ENCODE data around the gene TSPEAR. TPM values are rescaled to one million over a fixed set of nuclear protein-coding genes. Genes with fewer than 3 reads are reported as not detected.

The TSPEAR gene
- total and polyA plus RNA-seq, 9 of the 15 experiments (the other 6 are each of a cell fraction or from before 2014, with no cell fraction given), result not detected

DNA sequence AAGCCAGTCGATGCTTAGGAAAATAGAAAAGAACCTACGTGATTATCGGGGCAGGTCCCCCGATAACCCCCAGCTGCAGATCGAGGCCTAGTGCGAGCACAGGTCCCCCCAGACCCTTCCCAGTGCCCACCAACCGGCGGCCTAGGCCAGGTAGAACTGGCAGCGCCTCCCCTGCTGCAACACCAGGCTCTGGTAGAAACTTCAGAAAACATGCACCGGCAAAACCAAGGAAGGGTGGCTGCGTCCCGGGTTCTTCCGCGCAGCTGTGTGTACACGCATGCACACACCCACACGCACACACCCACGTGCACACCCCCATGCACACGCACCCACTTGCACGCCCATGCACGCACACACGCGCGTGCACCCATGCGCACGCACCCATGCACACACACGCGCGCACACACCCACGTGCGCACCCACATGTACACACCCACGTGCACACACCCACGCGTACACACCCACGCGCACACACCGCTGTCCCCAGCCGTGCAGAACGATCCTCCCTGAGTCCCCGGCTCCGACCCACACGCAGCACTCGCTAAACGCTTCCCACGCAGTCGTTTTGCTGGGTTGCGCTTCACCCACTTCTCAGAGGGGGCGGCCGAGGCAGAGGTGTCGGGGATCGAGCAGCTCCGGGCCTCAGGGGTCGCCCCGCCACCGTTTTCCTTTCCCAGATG is 5.2 kb downstream of the TSPEAR start:
- FAIRE-seq, result no peak
- Histone ChIP-seq H3K9ac (ENCODE audit: insufficient read depth in 1 of 2, low read depth in 2 of 2, low read length in 2 of 2) (no peak overlapping the region), H3K79me2 (ENCODE audit: control insufficient read depth, insufficient read depth, low read length) (no peaks in the 10 kb centered on the region), H3K27me3 (ENCODE audit: control insufficient read depth in 2 of 2, insufficient read depth in 2 of 2, low read length in 2 of 2) (peaks cover 42 to 76% of the 10 kb centered on the region in 2 experiments; a peak in 4 of 5 replicates), H3K4me3 (no peak overlapping the region), H2AFZ (ENCODE audit: low read depth, low read length) (no peak overlapping the region), H3K4me2 (ENCODE audit: insufficient read depth, low read length) (no peak overlapping the region), H3K4me1 (replicated peaks in 1 of 2; ENCODE audit: control insufficient read depth in 2 of 2, insufficient read depth in 2 of 2, low read length in 2 of 2) (peaks cover 0 to 14% of the 10 kb centered on the region in 2 experiments; a peak in 1 of 5 replicates), H4K20me1 (replicated peaks; ENCODE audit: control insufficient read depth, insufficient read depth, low read length) (peaks cover 5% of the 10 kb centered on the region; the same call in 1 of the 2 replicates), H3K27ac (ENCODE audit: extremely low read depth, low read depth, low read length) (no peak overlapping the region), H3K9me3 (replicated peaks; ENCODE audit: control insufficient read depth, insufficient read depth, low read depth, low read length) (no peaks in the 10 kb centered on the region), H3K9me1 (ENCODE audit: control insufficient read depth, insufficient read depth, low read length) (peaks cover 3% of the 10 kb centered on the region), H3K36me3 (ENCODE audit: control insufficient read depth, insufficient read depth, low read length) (no peaks in the 10 kb centered on the region)
- ATAC-seq, result no peak
- in situ Hi-C loops (cut with MboI) (no loop called here), intact Hi-C loops (cut with micrococcal nuclease) (no loop called here)
- ChIA-PET POLR2A (no interaction called here), CTCF (ENCODE audit: low intra/inter-chr PET ratio) (no interaction called here)
- no peak for DNase-seq (ENCODE audit: extremely low read depth in 1 of 4, low spot score in 3 of 4)
- no TSS peak for BruUV-seq (replicated peaks)
- TF ChIP-seq FOXP4 (CRISPR knock-in tag; IDR thresholded peaks at IDR 0.05; ENCODE audit: borderline replicate concordance), result no peak
- peak; percentile 28; the same call in 1 of the 2 replicates for TF ChIP-seq MYNN (IDR thresholded peaks at IDR 0.05)
- no peak for TF ChIP-seq MYNN (CRISPR knock-in tag; IDR thresholded peaks at IDR 0.05)
- peak; percentile 87 for TF ChIP-seq EGR1 (conservative IDR thresholded peaks at IDR 0.05)
- peak in 1 of 2 experiments; percentile 93; a peak in 2 of 4 replicates for TF ChIP-seq KDM1A (IDR thresholded peaks at IDR 0.05)
- TF ChIP-seq, protein P1, sequence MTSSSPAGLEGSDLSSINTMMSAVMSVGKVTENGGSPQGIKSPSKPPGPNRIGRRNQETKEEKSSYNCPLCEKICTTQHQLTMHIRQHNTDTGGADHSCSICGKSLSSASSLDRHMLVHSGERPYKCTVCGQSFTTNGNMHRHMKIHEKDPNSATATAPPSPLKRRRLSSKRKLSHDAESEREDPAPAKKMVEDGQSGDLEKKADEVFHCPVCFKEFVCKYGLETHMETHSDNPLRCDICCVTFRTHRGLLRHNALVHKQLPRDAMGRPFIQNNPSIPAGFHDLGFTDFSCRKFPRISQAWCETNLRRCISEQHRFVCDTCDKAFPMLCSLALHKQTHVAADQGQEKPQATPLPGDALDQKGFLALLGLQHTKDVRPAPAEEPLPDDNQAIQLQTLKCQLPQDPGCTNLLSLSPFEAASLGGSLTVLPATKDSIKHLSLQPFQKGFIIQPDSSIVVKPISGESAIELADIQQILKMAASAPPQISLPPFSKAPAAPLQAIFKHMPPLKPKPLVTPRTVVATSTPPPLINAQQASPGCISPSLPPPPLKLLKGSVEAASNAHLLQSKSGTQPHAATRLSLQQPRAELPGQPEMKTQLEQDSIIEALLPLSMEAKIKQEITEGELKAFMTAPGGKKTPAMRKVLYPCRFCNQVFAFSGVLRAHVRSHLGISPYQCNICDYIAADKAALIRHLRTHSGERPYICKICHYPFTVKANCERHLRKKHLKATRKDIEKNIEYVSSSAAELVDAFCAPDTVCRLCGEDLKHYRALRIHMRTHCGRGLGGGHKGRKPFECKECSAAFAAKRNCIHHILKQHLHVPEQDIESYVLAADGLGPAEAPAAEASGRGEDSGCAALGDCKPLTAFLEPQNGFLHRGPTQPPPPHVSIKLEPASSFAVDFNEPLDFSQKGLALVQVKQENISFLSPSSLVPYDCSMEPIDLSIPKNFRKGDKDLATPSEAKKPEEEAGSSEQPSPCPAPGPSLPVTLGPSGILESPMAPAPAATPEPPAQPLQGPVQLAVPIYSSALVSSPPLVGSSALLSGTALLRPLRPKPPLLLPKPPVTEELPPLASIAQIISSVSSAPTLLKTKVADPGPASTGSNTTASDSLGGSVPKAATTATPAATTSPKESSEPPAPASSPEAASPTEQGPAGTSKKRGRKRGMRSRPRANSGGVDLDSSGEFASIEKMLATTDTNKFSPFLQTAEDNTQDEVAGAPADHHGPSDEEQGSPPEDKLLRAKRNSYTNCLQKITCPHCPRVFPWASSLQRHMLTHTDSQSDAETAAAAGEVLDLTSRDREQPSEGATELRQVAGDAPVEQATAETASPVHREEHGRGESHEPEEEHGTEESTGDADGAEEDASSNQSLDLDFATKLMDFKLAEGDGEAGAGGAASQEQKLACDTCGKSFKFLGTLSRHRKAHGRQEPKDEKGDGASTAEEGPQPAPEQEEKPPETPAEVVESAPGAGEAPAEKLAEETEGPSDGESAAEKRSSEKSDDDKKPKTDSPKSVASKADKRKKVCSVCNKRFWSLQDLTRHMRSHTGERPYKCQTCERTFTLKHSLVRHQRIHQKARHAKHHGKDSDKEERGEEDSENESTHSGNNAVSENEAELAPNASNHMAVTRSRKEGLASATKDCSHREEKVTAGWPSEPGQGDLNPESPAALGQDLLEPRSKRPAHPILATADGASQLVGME (CRISPR knock-in tag; IDR thresholded peaks at IDR 0.05), result no peak
- no peak for TF ChIP-seq ZNF561 (CRISPR knock-in tag; conservative IDR thresholded peaks at IDR 0.05)
- TF ChIP-seq ZNF253 (CRISPR knock-in tag; conservative IDR thresholded peaks at IDR 0.05), result no peak
- no peak for TF ChIP-seq PHTF2 (CRISPR knock-in tag; IDR thresholded peaks at IDR 0.05)
- no peak for TF ChIP-seq SRSF1 (IDR thresholded peaks at IDR 0.05; ENCODE audit: low read depth, low read length)
- 43% methylated on average over 47 of the region's 54 CpGs for WGBS (ENCODE audit: insufficient coverage, low coverage, missing lambda C conversion rate)
